ENCODE results near the gene ATXN7L1. TPM values are rescaled to one million over a fixed set of nuclear protein-coding genes. Genes with fewer than 3 reads are reported as not detected.

The ATXN7L1 gene
- total and polyA plus RNA-seq, 2 of the 4 experiments (the other 2 are of a cell fraction): 3.5 to 4.3 TPM

DNA sequence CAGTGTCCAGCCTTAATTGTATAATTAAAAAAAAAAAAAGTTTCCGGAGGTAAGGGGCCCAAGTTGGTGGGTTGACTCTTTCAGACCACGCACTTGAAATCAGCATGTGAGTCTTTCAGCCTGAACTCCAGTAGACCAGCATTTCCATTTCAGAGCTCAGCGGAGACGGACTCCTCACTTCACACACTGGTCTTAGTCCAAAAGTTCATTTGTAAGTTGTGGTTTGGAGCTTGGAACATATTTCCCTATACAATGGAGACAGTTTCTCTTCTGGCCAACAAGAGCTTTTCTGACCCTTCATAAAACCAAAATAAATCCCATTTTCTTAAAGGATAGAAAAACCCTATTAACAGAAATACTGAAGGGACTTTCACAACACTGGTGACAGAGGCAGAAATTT, 41.0 kb downstream of the ATXN7L1 start:
- intact Hi-C loops (cut with micrococcal nuclease): no loop called here
- in situ Hi-C loops (cut with MboI; ENCODE audit: low sequenced_read_pairs): no loop called here
- peaks cover 18% of the 10 kb centered on the region for H3K9me1 ChIP-seq (ENCODE audit: insufficient read depth, low read length)
- no peak overlapping the region for H4K8ac ChIP-seq (ENCODE audit: low read depth in 2 of 2, low read length in 2 of 2)
- H3K56ac ChIP-seq (ENCODE audit: extremely low read depth, insufficient read depth, low read length): no peak overlapping the region
- no CpG with 5 or more reads among the region's 4 CpGs for WGBS, 2 experiments (ENCODE audit: extremely low coverage in 2 of 2, insufficient read length in 1 of 2)
- no peak for DNase-seq
- H3K9me3 ChIP-seq (ENCODE audit: control insufficient read depth, insufficient read depth, low read length): no peaks in the 10 kb centered on the region
- peaks cover 27% of the 10 kb centered on the region for H3K4me1 ChIP-seq (ENCODE audit: control insufficient read depth, insufficient read depth, low read length)
- no peak overlapping the region for H2AK9ac ChIP-seq (replicated peaks; ENCODE audit: low read depth, low read length, poor library complexity)
- H3K79me1 ChIP-seq (ENCODE audit: low read depth in 1 of 2, low read length in 2 of 2): peaks cover 24 to 52% of the 10 kb centered on the region in 2 experiments
- H3K4ac ChIP-seq (ENCODE audit: low read depth, low read length): no peak overlapping the region
- POLR2A ChIA-PET (ENCODE audit: unreplicated experiment): no interaction called here
- ATAC-seq (ENCODE audit: low read depth): no peak
- H3K4me3 ChIP-seq (ENCODE audit: insufficient read depth, low read depth, low read length): no peak overlapping the region
- H2BK15ac ChIP-seq (ENCODE audit: low read depth, low read length): no peak overlapping the region; the same call in 2 of the 3 replicates
- dilution Hi-C loops (cut with HindIII; ENCODE audit: low sequenced_read_pairs, unreplicated experiment): no loop called here
- peaks cover 3% of the 10 kb centered on the region; the same call in 1 of the 2 replicates for H4K20me1 ChIP-seq (ENCODE audit: insufficient read depth, low read length)
- CTCF ChIA-PET: no interaction called here
- no peak overlapping the region for H3K9ac ChIP-seq (ENCODE audit: low read depth, low read length)
- no peak overlapping the region for H3K4me2 ChIP-seq (ENCODE audit: low read depth, low read length)
- no peak overlapping the region for H2BK20ac ChIP-seq (ENCODE audit: low read depth, low read length)
- H3K18ac ChIP-seq (ENCODE audit: low read depth, low read length): no peak overlapping the region
- no peak overlapping the region for H4K91ac ChIP-seq (ENCODE audit: insufficient read depth, low read depth, low read length)
- no peak overlapping the region for H2BK5ac ChIP-seq (ENCODE audit: low read depth, low read length, poor library complexity, severe bottlenecking)
- no peak overlapping the region for H3K27ac ChIP-seq (ENCODE audit: insufficient read depth, low read length)
- no peaks in the 10 kb centered on the region for H3K36me3 ChIP-seq (ENCODE audit: control insufficient read depth, insufficient read depth, low read length)
- H3K27me3 ChIP-seq (ENCODE audit: control insufficient read depth, insufficient read depth, low read length): no peaks in the 10 kb centered on the region
- no peak overlapping the region for H2BK120ac ChIP-seq (ENCODE audit: low read depth, low read length)
- TF ChIP-seq POLR2A (IDR thresholded peaks at IDR 0.05; ENCODE audit: low read depth, low read length) (no peak), RAD21 (IDR thresholded peaks at IDR 0.05; ENCODE audit: low read length) (no peak)
- H3K14ac ChIP-seq (replicated peaks; ENCODE audit: low read depth, low read length): no peak overlapping the region
- BruUV-seq (replicated peaks): no TSS peak
- no peak overlapping the region for H2AK5ac ChIP-seq (ENCODE audit: low read depth, low read length)
- H3K23ac ChIP-seq (ENCODE audit: low read depth, low read length): no peak overlapping the region
- no peak overlapping the region for H4K5ac ChIP-seq (ENCODE audit: low read depth, low read length)
- no peak overlapping the region for H2AFZ ChIP-seq (replicated peaks; ENCODE audit: low read length, poor library complexity)

Data from IMR-90 (cell line).